NCI-H345 treated with DMSO at 0.1 percent for 48 hours (cell line): ENCODE measurements around the gene SLC25A30.
A peak's percentile ranks its signal among the peaks of the same experiment; 100 is the strongest.
"Not testable (repeated sequence)": the region's sequence is repeated elsewhere in the genome, so short reads cannot be mapped to it uniquely, and the experiment has no call there.

Experiments
- DNase-seq: peaks from one replicate; lab custom pipeline; 2025; ENCODE audit not compliant: unreplicated experiment; lab: John Stamatoyannopoulos, UW

SLC25A30 gene

GRCh38 chr13:45393941-45394570, 24.1 kb downstream of the SLC25A30 start:
- DNase-seq: peak; percentile 11

GRCh38 chr13:45392811-45393210, 25.4 kb downstream of the SLC25A30 start:
- no peak for DNase-seq

GRCh38 chr13:45391926-45392325, 26.2 kb downstream of the SLC25A30 start:
- DNase-seq: no peak

GRCh38 chr13:45391128-45391527, 27.0 kb downstream of the SLC25A30 start:
- not testable (repeated sequence) for DNase-seq

DNA sequence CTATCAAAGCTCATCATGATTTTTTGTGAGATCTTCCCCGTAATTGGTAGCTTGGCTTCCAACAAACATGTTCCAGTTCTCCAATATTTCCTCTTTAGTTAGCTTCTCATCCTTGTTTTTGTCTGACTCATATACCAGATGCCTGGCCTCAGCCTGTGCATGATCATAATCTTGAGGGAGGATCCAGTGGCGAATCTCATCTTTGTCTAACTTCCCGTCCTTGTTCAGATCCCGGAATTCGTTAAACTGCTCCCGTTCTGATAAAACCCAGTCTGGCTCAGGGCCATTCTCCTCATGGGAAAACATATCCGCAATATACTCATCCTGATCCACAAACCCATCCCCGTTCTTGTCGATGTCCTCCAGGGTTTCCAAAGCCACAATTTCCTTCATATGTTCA, 27.8 kb downstream of the SLC25A30 start:
- DNase-seq: not testable (repeated sequence)

DNA sequence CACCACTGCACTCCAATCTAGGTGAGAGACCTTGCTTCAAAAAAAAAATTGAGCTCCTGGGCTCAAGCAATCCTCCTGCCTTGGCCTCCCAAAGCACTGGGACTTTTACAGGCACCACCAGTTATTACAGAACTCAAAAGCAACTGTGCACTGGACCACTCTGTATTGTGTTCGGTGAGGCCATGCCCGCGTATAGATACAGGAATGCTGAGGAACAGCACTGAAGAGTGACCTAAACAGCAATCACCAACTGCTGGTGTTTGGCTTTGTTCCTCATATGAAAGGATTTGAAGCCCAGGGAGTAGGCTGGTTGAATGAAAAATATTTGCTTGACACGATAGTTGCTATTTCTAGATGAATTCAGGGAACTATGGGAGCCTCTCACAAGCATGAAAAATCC, 29.5 kb downstream of the SLC25A30 start:
- no peak for DNase-seq

GRCh38 chr13:45386892-45387575, 31.1 kb downstream of the SLC25A30 start:
- DNase-seq: not testable (repeated sequence)

GRCh38 chr13:45385907-45386553, 32.1 kb downstream of the SLC25A30 start:
- DNase-seq: no peak

- DNase-seq: no peak
Observed at GRCh38 chr13:45385320-45385719, 32.9 kb downstream of the SLC25A30 start.

DNA sequence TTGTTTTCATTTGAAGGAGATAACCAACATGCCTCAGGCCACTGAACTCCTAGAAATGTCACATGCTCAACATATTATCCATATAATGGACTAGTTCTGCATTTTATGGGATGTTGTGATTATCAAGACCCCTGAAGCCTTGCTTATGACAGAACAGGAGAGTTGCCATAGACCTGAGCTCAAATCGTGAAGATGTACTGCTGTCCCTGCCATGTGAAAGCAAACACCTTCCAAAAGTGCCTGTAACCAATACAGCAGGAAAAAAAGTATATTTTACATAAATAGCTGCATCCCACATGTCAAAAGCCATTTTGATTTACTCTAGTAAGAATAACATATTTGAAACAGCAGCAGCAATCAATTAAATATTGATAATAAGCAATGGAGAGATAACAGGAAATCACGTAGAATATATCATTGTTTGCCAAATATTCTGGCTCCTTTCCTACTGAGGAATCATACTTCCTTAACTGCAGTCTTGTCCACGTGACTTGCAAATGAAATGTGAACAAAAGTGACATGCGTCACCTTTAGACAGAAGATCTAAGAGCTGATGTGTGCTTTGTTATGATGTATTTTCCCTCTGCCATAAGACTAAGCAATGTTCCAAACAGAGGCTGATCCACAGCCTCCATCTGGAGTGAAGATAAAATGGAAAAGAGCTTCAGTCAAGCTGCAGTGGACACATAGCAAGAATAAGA, 33.5 kb downstream of the SLC25A30 start:
- no peak for DNase-seq

- DNase-seq: not testable (repeated sequence)
Observed at GRCh38 chr13:45382739-45383138, 35.4 kb downstream of the SLC25A30 start.

GRCh38 chr13:45381196-45381595, 37.0 kb downstream of the SLC25A30 start:
- no peak for DNase-seq

DNA sequence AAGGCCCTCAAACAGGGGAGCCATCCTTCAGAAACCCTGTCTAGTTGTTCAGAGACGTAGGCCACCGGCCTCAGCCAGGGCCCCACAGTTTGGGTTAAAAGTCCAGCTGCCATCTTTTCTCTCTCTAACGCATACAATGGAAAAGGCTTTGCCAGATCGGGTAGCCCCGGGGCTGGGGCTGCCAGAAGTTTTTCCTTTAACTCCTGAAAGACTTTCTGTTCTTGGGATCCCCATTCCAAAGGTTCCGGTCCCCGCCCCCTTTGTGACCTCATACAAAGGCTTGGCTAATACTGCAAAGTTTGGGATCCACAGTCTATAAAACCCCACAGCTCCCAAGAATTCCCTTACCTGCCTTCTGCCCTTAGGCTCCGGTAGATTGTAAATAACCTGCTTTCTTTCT, 37.5 kb downstream of the SLC25A30 start:
- DNase-seq: not testable (repeated sequence)

- not testable (repeated sequence) for DNase-seq
Observed at GRCh38 chr13:45379516-45379915, 38.7 kb downstream of the SLC25A30 start.

DNA sequence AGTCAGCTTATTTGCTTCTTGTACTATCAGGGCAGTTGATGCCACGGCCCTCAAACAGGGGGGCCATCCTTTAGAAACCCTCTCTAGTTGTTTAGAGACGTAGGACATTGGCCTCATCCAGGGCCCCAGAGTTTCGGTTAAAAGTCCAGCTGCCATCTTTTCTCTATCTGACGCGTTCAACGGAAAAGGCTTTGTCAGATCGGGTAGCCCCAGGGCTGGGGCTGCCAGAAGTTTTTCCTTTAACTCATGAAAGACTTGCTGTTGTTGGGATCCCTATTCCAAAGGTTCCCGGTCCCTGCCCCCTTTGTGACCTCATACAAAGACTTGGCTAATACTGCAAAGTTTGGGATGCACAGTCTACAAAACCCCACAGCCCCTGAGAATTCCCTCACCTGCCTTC, 39.4 kb downstream of the SLC25A30 start:
- not testable (repeated sequence) for DNase-seq

DNA sequence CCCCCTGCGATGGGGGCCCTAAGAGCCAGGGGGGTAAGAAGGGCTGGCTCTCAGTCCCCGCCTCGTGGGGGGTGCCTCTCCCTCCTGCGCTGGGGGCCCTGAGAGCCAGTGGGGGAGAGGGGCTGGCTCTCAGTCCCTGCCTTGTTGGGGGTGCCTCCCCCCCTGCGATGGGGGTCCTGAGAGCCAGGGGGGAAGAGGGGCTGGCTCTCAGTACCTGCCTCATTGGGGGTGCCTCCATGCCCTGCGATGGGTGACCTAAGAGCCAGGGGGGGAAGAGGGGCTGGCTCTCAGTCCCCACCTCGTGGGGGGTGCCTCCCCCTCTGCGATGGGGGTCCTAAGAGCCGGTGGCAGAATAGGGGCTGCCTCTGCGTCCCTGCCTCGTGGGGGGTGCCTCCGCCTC, 40.9 kb downstream of the SLC25A30 start:
- not testable (repeated sequence) for DNase-seq

- DNase-seq: not testable (repeated sequence)
Observed at GRCh38 chr13:45376651-45377050, 41.5 kb downstream of the SLC25A30 start.

GRCh38 chr13:45374917-45375316, 43.3 kb downstream of the SLC25A30 start:
- DNase-seq: no peak

GRCh38 chr13:45373162-45373547, 45.0 kb downstream of the SLC25A30 start:
- no peak for DNase-seq

DNA sequence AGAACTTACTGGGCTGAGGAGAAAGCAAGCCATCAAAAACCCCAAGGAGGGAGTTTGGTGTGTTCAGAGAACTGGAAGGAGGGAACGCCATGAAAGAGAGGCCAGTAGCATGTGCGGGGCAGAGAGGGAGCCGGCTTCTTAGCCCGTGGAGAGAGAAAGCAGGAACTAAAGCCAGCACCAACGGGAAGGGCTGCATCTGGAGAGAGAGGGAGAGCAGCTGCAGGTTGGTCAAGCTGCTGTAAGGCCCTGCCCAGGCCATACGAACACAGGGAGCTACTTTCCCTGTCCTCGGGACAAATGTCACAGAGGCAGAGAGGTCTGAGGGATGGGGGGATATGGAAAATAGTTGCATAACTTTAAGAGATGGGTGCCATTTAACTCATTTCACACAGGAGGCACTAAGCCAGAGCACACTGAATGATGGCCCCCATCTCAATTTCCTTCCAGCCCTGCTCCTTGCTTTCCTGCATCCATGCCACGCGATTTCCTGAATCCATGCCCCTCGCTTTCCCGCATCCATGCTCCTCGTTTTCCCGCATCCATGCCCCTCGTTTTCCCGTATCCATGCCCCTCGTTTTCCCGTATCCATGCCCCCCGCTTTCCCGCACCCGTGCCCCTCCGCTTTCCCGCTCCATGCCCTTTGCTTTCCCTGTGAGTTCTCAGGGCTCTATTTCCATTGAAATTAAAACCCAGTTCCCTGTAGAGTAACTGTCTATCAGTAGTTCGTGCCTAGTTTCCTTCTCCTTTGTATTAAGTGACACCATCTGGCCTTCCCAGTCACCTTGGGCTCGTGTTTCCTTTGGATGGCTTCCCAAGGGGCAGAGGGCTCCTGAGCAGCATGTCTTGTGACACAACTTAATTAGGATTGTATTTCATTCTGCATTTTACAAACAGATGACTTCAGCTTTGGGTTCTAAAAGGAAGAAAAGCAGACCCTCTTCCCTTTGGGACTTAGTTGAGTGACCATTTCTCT, 45.7 kb downstream of the SLC25A30 start:
- DNase-seq: no peak
